WTC11 (cell line): Measurements from ENCODE around the gene TMEM59L. TPM values are rescaled to one million over a fixed set of nuclear protein-coding genes. Genes with fewer than 3 reads are reported as not detected.

Experiments
- ATAC-seq: fragments of 200-7000 bp; cut with Tn5 transposase; 2 replicates; pipeline ENCODE4 v1.10.0; 2021; ENCODE audit warnings: mild to moderate bottlenecking, moderate library complexity
- CTCF ChIA-PET: fragments of 300-600 bp; sonication (Branson Sonifier 250); formaldehyde crosslinking; loops from one replicate; lab custom pipeline; 2021; ENCODE audit warnings: antibody characterized with exemption; lab: Charles Lee
- POLR2A ChIA-PET: fragments of 350-600 bp; sonication (Branson Sonifier 250); formaldehyde crosslinking; loops from one replicate; lab custom pipeline; 2021; ENCODE audit warnings: antibody characterized with exemption; lab: Charles Lee
- DNase-seq: peaks from one replicate; pipeline ENCODE4 v3.0.0; 2021; ENCODE audit warnings: low spot score
- H3K27ac Mint-ChIP-seq: 2 replicates; pipeline ENCODE4 v1.8.0; 2021; ENCODE audit warnings: mixed read lengths
- H3K27me3 Mint-ChIP-seq: 2 replicates; pipeline ENCODE4 v1.8.0; 2021; ENCODE audit warnings: low read depth, mild to moderate bottlenecking, moderate library complexity, mixed read lengths
- H3K36me3 Mint-ChIP-seq: 2 replicates; pipeline ENCODE4 v1.8.0; 2021; ENCODE audit warnings: mixed read lengths
- H3K4me1 Mint-ChIP-seq: 2 replicates; pipeline ENCODE4 v1.8.0; 2022; ENCODE audit warnings: mixed read lengths
- H3K4me3 Mint-ChIP-seq: 2 replicates; pipeline ENCODE4 v1.8.0; 2021; ENCODE audit warnings: mild to moderate bottlenecking, moderate library complexity, mixed read lengths
- H3K9me3 Mint-ChIP-seq: 2 replicates; pipeline ENCODE4 v1.8.0; 2021; ENCODE audit warnings: mixed read lengths
- GTF2I ChIP-seq: fragments of 250-450 bp; sonication (Bioruptor Pico); conservative IDR thresholded peaks from 2 replicates; pipeline ENCODE4 v1.4.0; 2021; ENCODE audit warnings: mild to moderate bottlenecking
- NFYB ChIP-seq: sonication (generic); formaldehyde crosslinking; conservative IDR thresholded peaks from 2 replicates; pipeline ENCODE4 v1.8.0; 2022; ENCODE audit warnings: low read depth, missing genetic modification reagents
- ZNF317 ChIP-seq: sonication (generic); formaldehyde crosslinking; IDR thresholded peaks from 2 replicates; pipeline ENCODE4 v1.8.1; 2023; ENCODE audit warnings: low read depth, mild to moderate bottlenecking, moderate library complexity, missing genetic modification reagents, borderline replicate concordance
- ZNF671 ChIP-seq: fragments of 250-450 bp; sonication (Bioruptor Pico); IDR thresholded peaks from 2 replicates; pipeline ENCODE4 v1.8.0; 2021; ENCODE audit warnings: mild to moderate bottlenecking
- total RNA-seq: library from RNA; stranded (reverse); gene quantifications from 3 replicates; pipeline ENCODE4 v1.2.3, GENCODE V29; 2021
- TF ChIP-seq, protein P1 (sequence below): sonication (generic); formaldehyde crosslinking; IDR thresholded peaks from 2 replicates; pipeline ENCODE4 v1.8.1; 2023; ENCODE audit warnings: mild to moderate bottlenecking, missing genetic modification reagents, borderline replicate concordance
- TF ChIP-seq, protein P2 (sequence below): sonication (generic); formaldehyde crosslinking; IDR thresholded peaks from 2 replicates; pipeline ENCODE4 v1.8.0; 2022; ENCODE audit warnings: missing genetic modification reagents
- TF ChIP-seq, protein P3 (sequence below): fragments of 250-450 bp; sonication (Bioruptor Pico); IDR thresholded peaks from 2 replicates; pipeline ENCODE4 v2.1.2; 2022; ENCODE audit warnings: mild to moderate bottlenecking, moderate library complexity
- TF ChIP-seq, protein P4 (sequence below): sonication (generic); formaldehyde crosslinking; IDR thresholded peaks from 2 replicates; pipeline ENCODE4 v1.8.1; 2022; ENCODE audit warnings: low read depth, missing genetic modification reagents, borderline replicate concordance

Gene TMEM59L
- total RNA-seq, 1 experiment from 2014 or later = 14.8 TPM

DNA sequence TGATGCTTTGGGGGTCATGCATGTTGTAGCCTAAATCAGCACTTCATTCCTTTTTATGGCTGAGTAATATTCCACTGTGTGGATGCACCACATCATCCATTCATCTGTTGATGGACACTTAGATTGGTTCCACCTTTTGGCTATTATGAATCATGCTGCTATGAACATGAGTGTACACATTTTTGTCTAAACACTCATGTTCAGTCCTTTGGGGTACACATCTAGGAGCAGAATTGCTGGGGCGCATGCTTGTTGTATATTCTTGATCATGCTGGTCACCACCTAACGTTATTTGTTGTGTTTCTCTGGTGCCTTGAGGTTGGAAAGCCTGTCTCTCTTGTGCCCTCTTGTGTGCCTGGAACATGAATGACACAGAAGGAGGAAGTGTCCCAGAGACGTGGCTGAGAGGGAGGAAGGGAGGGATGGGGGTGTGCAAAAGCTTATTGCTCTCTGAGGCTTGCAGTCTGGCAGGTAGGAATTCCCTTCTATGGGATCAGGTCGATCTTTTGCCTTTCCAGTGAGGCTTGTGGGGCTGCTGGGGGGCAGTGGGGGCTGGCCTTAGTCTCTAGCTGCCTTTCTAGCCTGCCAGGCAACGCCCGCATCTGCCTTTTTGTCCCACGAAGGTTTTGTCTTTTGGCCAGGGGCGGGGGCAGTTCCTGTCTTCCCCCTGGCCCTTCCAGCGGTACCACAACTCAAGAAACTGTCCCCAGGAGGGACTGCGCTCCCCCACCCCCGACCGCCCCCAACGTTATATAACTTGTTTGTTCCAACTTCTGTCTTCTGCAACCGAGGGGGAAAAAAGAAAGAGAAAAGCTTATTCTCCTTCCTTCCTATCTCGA lies 31.7 kb downstream of the TMEM59L start:
- peaks cover 5% of the 10 kb centered on the region for H3K9me3 Mint-ChIP-seq
- H3K36me3 Mint-ChIP-seq = no peaks in the 10 kb centered on the region
- ATAC-seq (no peak), DNase-seq (no peak)
- H3K4me3 Mint-ChIP-seq = no peak overlapping the region
- ChIA-PET POLR2A (no interaction called here), CTCF (interaction anchor here (0.7 to 1.4 kb wide), 3 partner anchors 54 to 151 kb away, joined by 3 to 4 read pairs (median 3); no protein-coding TSS in a partner anchor)
- H3K27me3 Mint-ChIP-seq = peaks cover 3% of the 10 kb centered on the region; the same call in 1 of the 2 replicates
- TF ChIP-seq GTF2I (no peak), NFYB (no peak)
- TF ChIP-seq, protein P1, sequence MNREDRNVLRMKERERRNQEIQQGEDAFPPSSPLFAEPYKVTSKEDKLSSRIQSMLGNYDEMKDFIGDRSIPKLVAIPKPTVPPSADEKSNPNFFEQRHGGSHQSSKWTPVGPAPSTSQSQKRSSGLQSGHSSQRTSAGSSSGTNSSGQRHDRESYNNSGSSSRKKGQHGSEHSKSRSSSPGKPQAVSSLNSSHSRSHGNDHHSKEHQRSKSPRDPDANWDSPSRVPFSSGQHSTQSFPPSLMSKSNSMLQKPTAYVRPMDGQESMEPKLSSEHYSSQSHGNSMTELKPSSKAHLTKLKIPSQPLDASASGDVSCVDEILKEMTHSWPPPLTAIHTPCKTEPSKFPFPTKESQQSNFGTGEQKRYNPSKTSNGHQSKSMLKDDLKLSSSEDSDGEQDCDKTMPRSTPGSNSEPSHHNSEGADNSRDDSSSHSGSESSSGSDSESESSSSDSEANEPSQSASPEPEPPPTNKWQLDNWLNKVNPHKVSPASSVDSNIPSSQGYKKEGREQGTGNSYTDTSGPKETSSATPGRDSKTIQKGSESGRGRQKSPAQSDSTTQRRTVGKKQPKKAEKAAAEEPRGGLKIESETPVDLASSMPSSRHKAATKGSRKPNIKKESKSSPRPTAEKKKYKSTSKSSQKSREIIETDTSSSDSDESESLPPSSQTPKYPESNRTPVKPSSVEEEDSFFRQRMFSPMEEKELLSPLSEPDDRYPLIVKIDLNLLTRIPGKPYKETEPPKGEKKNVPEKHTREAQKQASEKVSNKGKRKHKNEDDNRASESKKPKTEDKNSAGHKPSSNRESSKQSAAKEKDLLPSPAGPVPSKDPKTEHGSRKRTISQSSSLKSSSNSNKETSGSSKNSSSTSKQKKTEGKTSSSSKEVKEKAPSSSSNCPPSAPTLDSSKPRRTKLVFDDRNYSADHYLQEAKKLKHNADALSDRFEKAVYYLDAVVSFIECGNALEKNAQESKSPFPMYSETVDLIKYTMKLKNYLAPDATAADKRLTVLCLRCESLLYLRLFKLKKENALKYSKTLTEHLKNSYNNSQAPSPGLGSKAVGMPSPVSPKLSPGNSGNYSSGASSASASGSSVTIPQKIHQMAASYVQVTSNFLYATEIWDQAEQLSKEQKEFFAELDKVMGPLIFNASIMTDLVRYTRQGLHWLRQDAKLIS = no peak
- peaks cover 24% of the 10 kb centered on the region for H3K4me1 Mint-ChIP-seq
- peak overlapping the region; percentile 30; the same call in 1 of the 2 replicates for H3K27ac Mint-ChIP-seq

DNA sequence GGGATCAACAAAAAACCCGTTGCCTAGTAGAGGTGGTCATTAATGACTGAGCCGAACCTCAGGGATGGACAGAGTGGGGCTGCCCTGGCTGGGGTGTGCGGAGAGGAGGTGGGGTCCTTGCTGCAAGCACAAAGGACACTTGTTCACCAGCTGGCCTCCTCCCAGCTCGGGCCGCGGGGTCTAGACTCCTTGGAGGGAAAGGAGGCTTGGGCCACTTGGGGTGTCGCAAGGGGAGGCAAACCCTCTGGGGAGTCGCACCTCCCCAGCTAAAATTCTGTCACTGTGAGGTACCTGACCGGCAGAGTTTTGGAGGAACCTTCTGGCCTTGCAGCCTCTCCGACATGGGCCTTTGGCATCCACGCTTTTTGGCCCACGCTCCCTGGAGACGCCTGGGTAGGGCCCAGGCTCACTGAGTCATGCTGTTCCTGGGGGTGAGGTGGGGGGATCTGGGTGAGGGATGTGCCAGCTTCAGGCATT lies 32.4 kb downstream of the TMEM59L start:
- TF ChIP-seq, protein P2, sequence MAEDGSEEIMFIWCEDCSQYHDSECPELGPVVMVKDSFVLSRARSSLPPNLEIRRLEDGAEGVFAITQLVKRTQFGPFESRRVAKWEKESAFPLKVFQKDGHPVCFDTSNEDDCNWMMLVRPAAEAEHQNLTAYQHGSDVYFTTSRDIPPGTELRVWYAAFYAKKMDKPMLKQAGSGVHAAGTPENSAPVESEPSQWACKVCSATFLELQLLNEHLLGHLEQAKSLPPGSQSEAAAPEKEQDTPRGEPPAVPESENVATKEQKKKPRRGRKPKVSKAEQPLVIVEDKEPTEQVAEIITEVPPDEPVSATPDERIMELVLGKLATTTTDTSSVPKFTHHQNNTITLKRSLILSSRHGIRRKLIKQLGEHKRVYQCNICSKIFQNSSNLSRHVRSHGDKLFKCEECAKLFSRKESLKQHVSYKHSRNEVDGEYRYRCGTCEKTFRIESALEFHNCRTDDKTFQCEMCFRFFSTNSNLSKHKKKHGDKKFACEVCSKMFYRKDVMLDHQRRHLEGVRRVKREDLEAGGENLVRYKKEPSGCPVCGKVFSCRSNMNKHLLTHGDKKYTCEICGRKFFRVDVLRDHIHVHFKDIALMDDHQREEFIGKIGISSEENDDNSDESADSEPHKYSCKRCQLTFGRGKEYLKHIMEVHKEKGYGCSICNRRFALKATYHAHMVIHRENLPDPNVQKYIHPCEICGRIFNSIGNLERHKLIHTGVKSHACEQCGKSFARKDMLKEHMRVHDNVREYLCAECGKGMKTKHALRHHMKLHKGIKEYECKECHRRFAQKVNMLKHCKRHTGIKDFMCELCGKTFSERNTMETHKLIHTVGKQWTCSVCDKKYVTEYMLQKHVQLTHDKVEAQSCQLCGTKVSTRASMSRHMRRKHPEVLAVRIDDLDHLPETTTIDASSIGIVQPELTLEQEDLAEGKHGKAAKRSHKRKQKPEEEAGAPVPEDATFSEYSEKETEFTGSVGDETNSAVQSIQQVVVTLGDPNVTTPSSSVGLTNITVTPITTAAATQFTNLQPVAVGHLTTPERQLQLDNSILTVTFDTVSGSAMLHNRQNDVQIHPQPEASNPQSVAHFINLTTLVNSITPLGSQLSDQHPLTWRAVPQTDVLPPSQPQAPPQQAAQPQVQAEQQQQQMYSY = no peak
- TF ChIP-seq, protein P3, sequence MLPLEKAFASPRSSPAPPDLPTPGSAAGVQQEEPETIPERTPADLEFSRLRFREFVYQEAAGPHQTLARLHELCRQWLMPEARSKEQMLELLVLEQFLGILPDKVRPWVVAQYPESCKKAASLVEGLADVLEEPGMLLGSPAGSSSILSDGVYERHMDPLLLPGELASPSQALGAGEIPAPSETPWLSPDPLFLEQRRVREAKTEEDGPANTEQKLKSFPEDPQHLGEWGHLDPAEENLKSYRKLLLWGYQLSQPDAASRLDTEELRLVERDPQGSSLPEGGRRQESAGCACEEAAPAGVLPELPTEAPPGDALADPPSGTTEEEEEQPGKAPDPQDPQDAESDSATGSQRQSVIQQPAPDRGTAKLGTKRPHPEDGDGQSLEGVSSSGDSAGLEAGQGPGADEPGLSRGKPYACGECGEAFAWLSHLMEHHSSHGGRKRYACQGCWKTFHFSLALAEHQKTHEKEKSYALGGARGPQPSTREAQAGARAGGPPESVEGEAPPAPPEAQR (CRISPR knock-in tag) = no peak
- no peak for TF ChIP-seq ZNF671 (CRISPR knock-in tag)
- POLR2A ChIA-PET = no interaction called here
- CTCF ChIA-PET = interaction anchor here (0.7 to 1.4 kb wide), 2 partner anchors 124 to 152 kb away, joined by 3 read pairs; no protein-coding TSS in a partner anchor
- peaks cover 3% of the 10 kb centered on the region; the same call in 1 of the 2 replicates for H3K27me3 Mint-ChIP-seq
- no peaks in the 10 kb centered on the region for H3K36me3 Mint-ChIP-seq
- DNase-seq (no peak), ATAC-seq (no peak)
- H3K4me1 Mint-ChIP-seq = peaks cover 29% of the 10 kb centered on the region
- peaks cover 5% of the 10 kb centered on the region for H3K9me3 Mint-ChIP-seq
- H3K27ac Mint-ChIP-seq = 0 out of 2 replicates have a peak overlapping the region, but pooled peaks have one; percentile 30
- no peak overlapping the region for H3K4me3 Mint-ChIP-seq

DNA sequence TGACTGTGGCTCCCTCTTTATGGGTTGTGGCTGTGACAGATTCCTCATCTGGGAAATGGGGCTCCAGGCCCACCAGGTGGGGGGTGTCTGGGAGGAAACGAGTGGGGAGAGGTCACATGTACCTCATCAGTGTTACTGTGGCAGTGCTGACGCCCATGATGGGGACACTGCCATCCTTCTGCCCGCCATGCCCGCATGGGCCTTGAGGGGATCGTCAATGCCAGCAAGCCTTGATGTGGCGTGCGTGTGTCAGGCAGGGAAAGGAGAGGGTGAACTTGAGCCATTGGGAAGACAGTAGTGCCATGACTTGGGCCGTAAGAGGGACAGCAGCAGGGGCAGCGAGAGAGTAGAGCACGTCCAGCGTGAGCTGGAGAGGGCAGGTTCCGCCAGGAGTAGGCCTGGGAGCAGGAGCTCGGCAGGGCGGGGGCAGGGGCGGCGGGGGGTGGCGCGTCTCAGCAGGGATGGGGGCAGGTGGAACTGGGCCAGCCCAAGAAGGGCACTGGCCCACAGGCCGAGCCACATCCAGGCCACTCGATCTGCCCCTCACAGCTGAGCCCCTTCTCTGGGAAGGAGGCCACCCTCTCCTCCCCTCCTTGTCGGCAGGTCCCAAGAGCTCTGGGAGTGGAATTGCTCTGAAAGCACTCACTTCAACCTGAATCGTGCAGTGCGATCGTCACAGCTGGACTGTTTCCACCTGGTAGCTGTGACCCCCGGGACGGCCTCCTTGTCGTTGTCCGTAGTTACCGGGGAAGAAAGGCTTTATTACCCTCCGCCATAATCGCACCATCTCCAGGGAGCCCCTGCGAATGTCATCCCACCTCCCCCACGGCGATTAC lies 34.1 kb downstream of the TMEM59L start:
- Mint-ChIP-seq H3K4me3 (no peak overlapping the region), H3K36me3 (no peaks in the 10 kb centered on the region), H3K4me1 (peaks cover 44% of the 10 kb centered on the region), H3K27ac (peak overlapping the region; percentile 74), H3K27me3 (peaks cover 3% of the 10 kb centered on the region; the same call in 1 of the 2 replicates), H3K9me3 (peaks cover 5% of the 10 kb centered on the region)
- POLR2A ChIA-PET = no interaction called here
- DNase-seq (no peak), ATAC-seq (no peak)
- TF ChIP-seq, protein P4, sequence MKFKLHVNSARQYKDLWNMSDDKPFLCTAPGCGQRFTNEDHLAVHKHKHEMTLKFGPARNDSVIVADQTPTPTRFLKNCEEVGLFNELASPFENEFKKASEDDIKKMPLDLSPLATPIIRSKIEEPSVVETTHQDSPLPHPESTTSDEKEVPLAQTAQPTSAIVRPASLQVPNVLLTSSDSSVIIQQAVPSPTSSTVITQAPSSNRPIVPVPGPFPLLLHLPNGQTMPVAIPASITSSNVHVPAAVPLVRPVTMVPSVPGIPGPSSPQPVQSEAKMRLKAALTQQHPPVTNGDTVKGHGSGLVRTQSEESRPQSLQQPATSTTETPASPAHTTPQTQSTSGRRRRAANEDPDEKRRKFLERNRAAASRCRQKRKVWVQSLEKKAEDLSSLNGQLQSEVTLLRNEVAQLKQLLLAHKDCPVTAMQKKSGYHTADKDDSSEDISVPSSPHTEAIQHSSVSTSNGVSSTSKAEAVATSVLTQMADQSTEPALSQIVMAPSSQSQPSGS = no peak
- no peak for TF ChIP-seq ZNF317 (CRISPR knock-in tag)
- CTCF ChIA-PET = interaction anchor here (0.6 to 1.1 kb wide), 3 partner anchors 53 to 59 kb away, joined by 3 read pairs; partner anchors contain the start of gene REX1BD
